HepG2 (cell line): Measurements from ENCODE around the gene CCDC136. TPM values are rescaled to one million over a fixed set of nuclear protein-coding genes. Genes with fewer than 3 reads are reported as not detected.

Source experiments
- ATAC-seq: fragments of 200-7000 bp; cut with Tn5 transposase; 3 replicates; pipeline ENCODE4 v1.9.1; 2020; ENCODE audit warnings: mild to moderate bottlenecking, moderate library complexity
- BruUV-seq: library from RNA; stranded (reverse); fragments of 400-500 nt; replicated peaks from 2 replicates; lab custom pipeline; 2021; lab: Mats Ljungman, UMichigan
- CTCF ChIA-PET: fragments of 300-600 bp; formaldehyde crosslinking; extraction: SDS; loops from one replicate; lab custom pipeline; 2021; ENCODE audit warnings: low total read pairs, inconsistent platforms, low intra/inter-chr PET ratio; lab: Yijun Ruan, JAX
- POLR2A ChIA-PET: fragments of 350-600 bp; sonication (Branson Sonifier 250); formaldehyde crosslinking; loops from one replicate; lab custom pipeline; 2020; ENCODE audit warnings: antibody characterized with exemption, inconsistent platforms; lab: Yijun Ruan, JAX
- DNase-seq: peaks from one replicate; pipeline ENCODE4 v3.0.0-alpha.2; 2015; ENCODE audit warnings: low spot score
- FAIRE-seq: peaks from 3 replicates; lab custom pipeline; 2011; peaks lifted over from hg19 to GRCh38; lab: Jason Lieb, UNC
- H2AFZ ChIP-seq: one replicate; pipeline ENCODE4 v1.6.1; 2011; ENCODE audit warnings: low read length, inconsistent platforms
- H3K27ac ChIP-seq: fragments of 300-600 bp; 3 replicates; pipeline ENCODE4 v1.8.0; 2011; ENCODE audit warnings: mixed run types, mild to moderate bottlenecking, mixed read lengths, low read length, inconsistent platforms; ENCODE audit not compliant: insufficient read depth; ENCODE audit errors: extremely low read length
- H3K27me3 ChIP-seq, 2 experiments: fragments of 200-600 bp in 1 of 2; 2 replicates in 1 of 2; 3 replicates in 1 of 2; pipeline versions ENCODE4 v1.6.0 to v1.8.0; 2011; ENCODE audit warnings: low read length in 2 of 2, mild to moderate bottlenecking in 2 of 2, moderate library complexity in 2 of 2, inconsistent platforms in 1 of 2; ENCODE audit not compliant: insufficient read depth in 2 of 2, control insufficient read depth in 1 of 2
- H3K36me3 ChIP-seq, 2 experiments: fragments of 200-600 bp in 1 of 2; replicated peaks in 1 of 2; 2 replicates in 1 of 2; 3 replicates in 1 of 2; pipeline versions ENCODE4 v1.5.1 to v1.8.0; 2011; ENCODE audit warnings: low read length in 2 of 2, inconsistent platforms in 1 of 2; ENCODE audit not compliant: insufficient read depth in 2 of 2, control insufficient read depth in 1 of 2
- H3K4me1 ChIP-seq: 2 replicates; pipeline ENCODE4 v1.5.1; 2012; ENCODE audit warnings: low read length, inconsistent platforms; ENCODE audit not compliant: insufficient read depth
- H3K4me2 ChIP-seq: 2 replicates; pipeline ENCODE4 v1.6.0; 2011; ENCODE audit warnings: low read depth, low read length, inconsistent platforms
- H3K4me3 ChIP-seq, 3 experiments: fragments of 200-600 bp in 1 of 3; sonication (generic), shearing (Covaris generic) in 1 of 3; replicated peaks in 1 of 3; 2 replicates each; pipeline ENCODE4 v1.5.1; 2011 to 2016; ENCODE audit warnings: low read length in 3 of 3, inconsistent platforms in 2 of 3, low read depth in 2 of 3, mild to moderate bottlenecking in 2 of 3, control low read depth in 1 of 3, mixed read lengths in 1 of 3; ENCODE audit not compliant: insufficient read depth in 1 of 3
- H3K79me2 ChIP-seq: one replicate; pipeline ENCODE4 v1.6.1; 2011; ENCODE audit warnings: low read length, inconsistent platforms; ENCODE audit not compliant: insufficient read depth
- H3K9ac ChIP-seq: 2 replicates; pipeline ENCODE4 v1.6.0; 2011; ENCODE audit warnings: mild to moderate bottlenecking, low read depth, low read length, inconsistent platforms; ENCODE audit not compliant: insufficient read depth
- H3K9me3 ChIP-seq: 2 replicates; pipeline ENCODE4 v1.5.1; 2012; ENCODE audit warnings: mild to moderate bottlenecking, low read length
- H4K20me1 ChIP-seq: 2 replicates; pipeline ENCODE4 v1.6.0; 2011; ENCODE audit warnings: inconsistent platforms, mild to moderate bottlenecking, low read length, moderate library complexity; ENCODE audit not compliant: insufficient read depth
- ARID2 ChIP-seq: sonication (generic); formaldehyde crosslinking; IDR thresholded peaks from 2 replicates; pipeline ENCODE4 v1.8.1; 2022; ENCODE audit warnings: mild to moderate bottlenecking, missing genetic modification reagents, borderline replicate concordance
- ARID5B ChIP-seq: IDR thresholded peaks from 2 replicates; pipeline ENCODE4 v1.4.0; 2020; ENCODE audit warnings: mild to moderate bottlenecking, missing genetic modification reagents
- FOXC1 ChIP-seq: sonication (generic); formaldehyde crosslinking; IDR thresholded peaks from 2 replicates; pipeline ENCODE4 v1.8.0; 2022; ENCODE audit warnings: mild to moderate bottlenecking, missing genetic modification reagents, borderline replicate concordance
- ZBTB3 ChIP-seq: sonication (generic); formaldehyde crosslinking; IDR thresholded peaks from 2 replicates; pipeline ENCODE4 v1.4.0; 2020; ENCODE audit warnings: low read depth, mild to moderate bottlenecking, moderate library complexity, missing genetic modification reagents, borderline replicate concordance
- ZNF326 ChIP-seq: sonication (generic); formaldehyde crosslinking; IDR thresholded peaks from 2 replicates; pipeline ENCODE4 v1.4.0; 2020; ENCODE audit warnings: missing genetic modification reagents, borderline replicate concordance
- ZNF331 ChIP-seq: sonication (generic); formaldehyde crosslinking; IDR thresholded peaks from 2 replicates; pipeline ENCODE4 v1.4.0; 2020; ENCODE audit warnings: missing genetic modification reagents
- ZNF552 ChIP-seq: sonication (generic); formaldehyde crosslinking; IDR thresholded peaks from 2 replicates; pipeline ENCODE4 v1.9.0; 2022; ENCODE audit warnings: missing genetic modification reagents, mild to moderate bottlenecking, borderline replicate concordance
- WGBS: methylation state at CpG from one replicate; pipeline ENCODE4 v1.1.6; 2017; ENCODE audit warnings: low lambda C conversion rate; 5-methylcytosine and 5-hydroxymethylcytosine counted together
- in situ Hi-C: cut with HindIII; loops from 2 replicates; pipeline ENCODE4 v1.10.0; 2017; ENCODE audit warnings: low pct_unique_long_range_greater_than_20kb; ENCODE audit not compliant: extremely low pct_ligation_motif_present
- intact Hi-C: fragments of 100-400 bp; cut with micrococcal nuclease; formaldehyde crosslinking; loops from one replicate; pipeline ENCODE4 v1.10.0; 2022; ENCODE audit not compliant: unreplicated experiment
- polyA plus RNA-seq, 8 experiments: library from polyadenylated mRNA; depleted of rRNA in 3 of 8; stranded (reverse) in 7 of 8; unstranded in 1 of 8; fragments of >200 nt; fragmentation: Illumina TruSeq in 4 of 8; extraction: Trizol in 4 of 8; gene quantifications; 2 replicates each; pipeline versions ENCODE4 v1.2.1 to v1.2.3, GENCODE V29; 2011 to 2016; ENCODE audit warnings: low read depth in 4 of 8, missing spikeins in 1 of 8, mixed read lengths in 1 of 8; ENCODE audit not compliant: insufficient read depth in 1 of 8
- total RNA-seq, 5 experiments: library from RNA; depleted of rRNA; stranded (reverse); fragments of >200 nt; fragmentation: Illumina TruSeq; extraction: Trizol; gene quantifications; 2 replicates each; pipeline ENCODE4 v1.2.3, GENCODE V29; 2016; ENCODE audit warnings: low read depth in 1 of 5
- TF ChIP-seq, protein P1 (sequence below): sonication (generic); formaldehyde crosslinking; IDR thresholded peaks from 2 replicates; pipeline ENCODE4 v1.9.0; 2021; ENCODE audit warnings: missing genetic modification reagents, borderline replicate concordance
- TF ChIP-seq, protein P2 (sequence below): sonication (generic); formaldehyde crosslinking; IDR thresholded peaks from 2 replicates; pipeline ENCODE4 v1.4.0; 2020; ENCODE audit warnings: missing genetic modification reagents, borderline replicate concordance
- TF ChIP-seq, protein P3 (sequence below): sonication (generic); formaldehyde crosslinking; IDR thresholded peaks from 2 replicates; pipeline ENCODE4 v1.5.0; 2020; ENCODE audit warnings: mild to moderate bottlenecking, missing genetic modification reagents

CCDC136 gene
- total and polyA plus RNA-seq, 2 of the 13 experiments (the other 11 are each of a cell fraction or from before 2014, with no cell fraction given) = 0.04 to 0.38 TPM

DNA sequence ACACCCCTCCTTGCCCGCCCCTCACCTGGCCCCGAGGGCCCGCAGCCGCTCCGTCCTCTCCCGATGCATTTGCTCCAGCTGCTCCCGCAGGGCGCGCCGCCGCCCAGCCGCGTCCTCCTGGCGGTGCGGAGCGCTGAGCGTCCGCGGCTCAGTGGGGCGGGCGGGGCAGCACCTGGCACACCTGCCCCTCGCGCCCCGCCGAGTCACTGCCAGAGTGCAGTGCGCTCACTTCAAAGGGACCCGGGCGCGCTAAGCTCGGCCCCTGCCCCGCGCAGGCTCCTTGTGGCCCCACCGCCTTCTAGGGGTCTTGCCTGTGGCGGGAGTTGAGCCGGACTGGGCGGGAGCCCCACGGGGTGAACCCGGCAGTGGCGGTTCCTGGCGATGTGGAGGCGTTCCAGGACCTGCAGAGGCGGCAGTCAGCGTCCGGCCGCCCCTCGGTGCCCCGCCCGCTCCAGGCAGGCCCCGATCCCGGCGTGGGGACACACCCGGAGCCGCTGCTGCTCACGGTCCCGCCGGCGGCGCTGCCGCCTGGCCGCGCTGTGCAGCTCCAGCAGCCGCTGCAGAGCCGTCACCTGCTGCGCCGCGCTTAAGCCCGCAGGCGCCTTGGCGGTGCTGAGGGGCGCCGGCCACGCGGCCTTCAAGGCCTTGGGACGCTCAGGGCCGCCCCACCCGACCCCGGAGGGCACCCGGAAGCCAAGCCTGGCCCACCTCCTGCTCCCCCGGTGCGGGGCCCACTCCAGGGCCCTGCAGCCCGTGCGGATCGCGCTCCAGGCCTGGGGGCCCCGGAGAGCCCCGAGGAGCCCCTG is 77.6 kb downstream of the CCDC136 start:
- H3K27ac ChIP-seq = no peak overlapping the region
- peaks cover 38% of the 10 kb centered on the region for H3K4me1 ChIP-seq
- no peak overlapping the region for H2AFZ ChIP-seq
- peak; percentile 88 for ATAC-seq
- in situ Hi-C loops = no loop called here
- peak overlapping the region; percentile 40 for H3K9ac ChIP-seq
- no peak for FAIRE-seq
- no peaks in the 10 kb centered on the region for H3K79me2 ChIP-seq
- H3K9me3 ChIP-seq = no peaks in the 10 kb centered on the region
- DNase-seq = no peak
- H4K20me1 ChIP-seq = no peaks in the 10 kb centered on the region
- CTCF ChIA-PET = no interaction called here
- POLR2A ChIA-PET = no interaction called here
- peak overlapping the region; percentile 83 for H3K4me2 ChIP-seq
- peaks cover 3 to 12% of the 10 kb centered on the region in 2 experiments; a peak in 4 of 5 replicates for H3K27me3 ChIP-seq
- H3K36me3 ChIP-seq = peaks cover 0 to 5% of the 10 kb centered on the region in 2 experiments; a peak in 2 of 5 replicates
- peak overlapping the region; percentile 63 to 73 (median 68) for H3K4me3 ChIP-seq
- intact Hi-C loops = loop anchor here (10.0 kb wide), 1 partner anchor 85 kb away; no protein-coding TSS in a partner anchor
- BruUV-seq = no TSS peak
- 2% methylated on average over 16 of the region's 86 CpGs for WGBS
- 0 out of 2 replicates have a peak, but pooled peaks have one; percentile 28 for TF ChIP-seq ZBTB3 (CRISPR knock-in tag)
- 0 out of 2 replicates have a peak, but pooled peaks have one; percentile 36 for TF ChIP-seq ZNF552
- TF ChIP-seq FOXC1 (CRISPR knock-in tag) = peak; percentile 45; the same call in 1 of the 2 replicates
- TF ChIP-seq, protein P1, sequence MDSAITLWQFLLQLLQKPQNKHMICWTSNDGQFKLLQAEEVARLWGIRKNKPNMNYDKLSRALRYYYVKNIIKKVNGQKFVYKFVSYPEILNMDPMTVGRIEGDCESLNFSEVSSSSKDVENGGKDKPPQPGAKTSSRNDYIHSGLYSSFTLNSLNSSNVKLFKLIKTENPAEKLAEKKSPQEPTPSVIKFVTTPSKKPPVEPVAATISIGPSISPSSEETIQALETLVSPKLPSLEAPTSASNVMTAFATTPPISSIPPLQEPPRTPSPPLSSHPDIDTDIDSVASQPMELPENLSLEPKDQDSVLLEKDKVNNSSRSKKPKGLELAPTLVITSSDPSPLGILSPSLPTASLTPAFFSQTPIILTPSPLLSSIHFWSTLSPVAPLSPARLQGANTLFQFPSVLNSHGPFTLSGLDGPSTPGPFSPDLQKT (CRISPR knock-in tag) = no peak
- TF ChIP-seq, protein P2, sequence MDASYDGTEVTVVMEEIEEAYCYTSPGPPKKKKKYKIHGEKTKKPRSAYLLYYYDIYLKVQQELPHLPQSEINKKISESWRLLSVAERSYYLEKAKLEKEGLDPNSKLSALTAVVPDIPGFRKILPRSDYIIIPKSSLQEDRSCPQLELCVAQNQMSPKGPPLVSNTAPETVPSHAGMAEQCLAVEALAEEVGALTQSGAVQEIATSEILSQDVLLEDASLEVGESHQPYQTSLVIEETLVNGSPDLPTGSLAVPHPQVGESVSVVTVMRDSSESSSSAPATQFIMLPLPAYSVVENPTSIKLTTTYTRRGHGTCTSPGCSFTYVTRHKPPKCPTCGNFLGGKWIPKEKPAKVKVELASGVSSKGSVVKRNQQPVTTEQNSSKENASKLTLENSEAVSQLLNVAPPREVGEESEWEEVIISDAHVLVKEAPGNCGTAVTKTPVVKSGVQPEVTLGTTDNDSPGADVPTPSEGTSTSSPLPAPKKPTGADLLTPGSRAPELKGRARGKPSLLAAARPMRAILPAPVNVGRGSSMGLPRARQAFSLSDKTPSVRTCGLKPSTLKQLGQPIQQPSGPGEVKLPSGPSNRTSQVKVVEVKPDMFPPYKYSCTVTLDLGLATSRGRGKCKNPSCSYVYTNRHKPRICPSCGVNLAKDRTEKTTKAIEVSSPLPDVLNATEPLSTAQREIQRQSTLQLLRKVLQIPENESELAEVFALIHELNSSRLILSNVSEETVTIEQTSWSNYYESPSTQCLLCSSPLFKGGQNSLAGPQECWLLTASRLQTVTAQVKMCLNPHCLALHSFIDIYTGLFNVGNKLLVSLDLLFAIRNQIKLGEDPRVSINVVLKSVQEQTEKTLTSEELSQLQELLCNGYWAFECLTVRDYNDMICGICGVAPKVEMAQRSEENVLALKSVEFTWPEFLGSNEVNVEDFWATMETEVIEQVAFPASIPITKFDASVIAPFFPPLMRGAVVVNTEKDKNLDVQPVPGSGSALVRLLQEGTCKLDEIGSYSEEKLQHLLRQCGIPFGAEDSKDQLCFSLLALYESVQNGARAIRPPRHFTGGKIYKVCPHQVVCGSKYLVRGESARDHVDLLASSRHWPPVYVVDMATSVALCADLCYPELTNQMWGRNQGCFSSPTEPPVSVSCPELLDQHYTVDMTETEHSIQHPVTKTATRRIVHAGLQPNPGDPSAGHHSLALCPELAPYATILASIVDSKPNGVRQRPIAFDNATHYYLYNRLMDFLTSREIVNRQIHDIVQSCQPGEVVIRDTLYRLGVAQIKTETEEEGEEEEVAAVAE = no peak
- no peak for TF ChIP-seq ARID5B (CRISPR knock-in tag)
- TF ChIP-seq ZNF331 (CRISPR knock-in tag) = no peak
- TF ChIP-seq ARID2 (CRISPR knock-in tag) = peak; percentile 61; the same call in 1 of the 2 replicates
- TF ChIP-seq, protein P3, sequence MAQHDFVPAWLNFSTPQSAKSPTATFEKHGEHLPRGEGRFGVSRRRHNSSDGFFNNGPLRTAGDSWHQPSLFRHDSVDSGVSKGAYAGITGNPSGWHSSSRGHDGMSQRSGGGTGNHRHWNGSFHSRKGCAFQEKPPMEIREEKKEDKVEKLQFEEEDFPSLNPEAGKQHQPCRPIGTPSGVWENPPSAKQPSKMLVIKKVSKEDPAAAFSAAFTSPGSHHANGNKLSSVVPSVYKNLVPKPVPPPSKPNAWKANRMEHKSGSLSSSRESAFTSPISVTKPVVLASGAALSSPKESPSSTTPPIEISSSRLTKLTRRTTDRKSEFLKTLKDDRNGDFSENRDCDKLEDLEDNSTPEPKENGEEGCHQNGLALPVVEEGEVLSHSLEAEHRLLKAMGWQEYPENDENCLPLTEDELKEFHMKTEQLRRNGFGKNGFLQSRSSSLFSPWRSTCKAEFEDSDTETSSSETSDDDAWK = no peak
- TF ChIP-seq ZNF326 (CRISPR knock-in tag) = no peak
